Mesothelial cell of epicardium (in vitro differentiated cells): ENCODE results near the gene RAD54L. TPM values are rescaled to one million over a fixed set of nuclear protein-coding genes. Genes with fewer than 3 reads are reported as not detected.
"Not testable (repeated sequence)": the region's sequence is repeated elsewhere in the genome, so short reads cannot be mapped to it uniquely, and the experiment has no call there.

Source experiments
- DNase-seq, 2 experiments: peaks; one replicate each; pipeline ENCODE4 v3.0.0; 2021; ENCODE audit warnings: low spot score in 2 of 2; ENCODE audit not compliant: unreplicated experiment in 2 of 2
- H3K27ac Mint-ChIP-seq: 2 replicates; pipeline ENCODE4 v1.8.0; 2021; ENCODE audit warnings: mixed read lengths
- H3K27me3 Mint-ChIP-seq: 2 replicates; pipeline ENCODE4 v1.8.0; 2021; ENCODE audit warnings: low read depth, mixed read lengths
- H3K36me3 Mint-ChIP-seq: 2 replicates; pipeline ENCODE4 v1.8.0; 2021; ENCODE audit warnings: mixed read lengths
- H3K4me1 Mint-ChIP-seq: 2 replicates; pipeline ENCODE4 v1.8.0; 2021; ENCODE audit warnings: mixed read lengths
- H3K4me3 Mint-ChIP-seq: 2 replicates; pipeline ENCODE4 v1.8.0; 2021; ENCODE audit warnings: mild to moderate bottlenecking, moderate library complexity, mixed read lengths
- H3K9me3 Mint-ChIP-seq: 2 replicates; pipeline ENCODE4 v1.8.0; 2021; ENCODE audit warnings: mixed read lengths
- total RNA-seq: library from RNA; stranded (reverse); gene quantifications from 3 replicates; pipeline ENCODE4 v1.2.1, GENCODE V29; 2021
- TF ChIP-seq, protein P1 (sequence below): fragments of 200-600 bp; sonication (generic); IDR thresholded peaks from one replicate; pipeline ENCODE4 v1.5.0; 2021; ENCODE audit warnings: antibody characterized with exemption; ENCODE audit not compliant: unreplicated experiment

RAD54L gene
- total RNA-seq, 1 donor from 2014 or later, result 11.2 TPM

DNA sequence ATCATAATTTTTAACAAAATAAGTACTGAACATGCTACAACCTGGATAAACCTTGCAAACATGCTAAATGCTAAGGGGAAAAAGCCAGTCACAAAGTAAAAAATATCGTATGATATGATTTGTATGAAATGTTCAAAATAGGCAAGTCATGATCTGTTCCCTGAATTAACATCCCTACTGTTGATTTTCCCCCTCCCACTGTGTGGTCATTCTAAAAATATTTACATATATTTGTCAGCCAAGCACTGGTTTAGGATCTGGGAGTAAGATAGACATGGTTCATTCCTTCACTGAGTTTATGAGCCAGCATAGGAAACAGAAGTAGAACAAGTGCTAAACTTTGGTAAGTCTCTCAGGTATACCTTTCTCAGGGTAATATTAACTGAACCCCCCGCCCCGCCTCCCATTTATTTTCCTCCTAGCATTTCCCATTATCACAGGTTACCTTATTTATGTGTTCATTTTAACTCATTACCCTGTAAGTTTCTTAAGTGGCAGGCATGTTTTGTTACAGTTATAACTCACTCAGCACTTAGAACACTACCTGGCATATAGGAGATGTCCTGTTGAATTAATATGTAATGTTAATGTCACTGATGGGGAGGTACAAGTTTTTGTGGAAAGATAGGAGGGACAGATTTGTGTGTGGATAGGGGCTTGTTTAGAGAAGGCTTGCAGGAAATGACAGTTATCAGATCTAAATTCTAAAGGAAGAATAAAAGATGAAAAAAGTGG lies 68.3 kb downstream of the RAD54L start:
- H3K27ac Mint-ChIP-seq, result no peak overlapping the region
- peaks cover 20% of the 10 kb centered on the region for H3K36me3 Mint-ChIP-seq
- H3K9me3 Mint-ChIP-seq, result no peaks in the 10 kb centered on the region
- H3K27me3 Mint-ChIP-seq, result no peaks in the 10 kb centered on the region
- H3K4me3 Mint-ChIP-seq, result no peak overlapping the region
- TF ChIP-seq, protein P1, sequence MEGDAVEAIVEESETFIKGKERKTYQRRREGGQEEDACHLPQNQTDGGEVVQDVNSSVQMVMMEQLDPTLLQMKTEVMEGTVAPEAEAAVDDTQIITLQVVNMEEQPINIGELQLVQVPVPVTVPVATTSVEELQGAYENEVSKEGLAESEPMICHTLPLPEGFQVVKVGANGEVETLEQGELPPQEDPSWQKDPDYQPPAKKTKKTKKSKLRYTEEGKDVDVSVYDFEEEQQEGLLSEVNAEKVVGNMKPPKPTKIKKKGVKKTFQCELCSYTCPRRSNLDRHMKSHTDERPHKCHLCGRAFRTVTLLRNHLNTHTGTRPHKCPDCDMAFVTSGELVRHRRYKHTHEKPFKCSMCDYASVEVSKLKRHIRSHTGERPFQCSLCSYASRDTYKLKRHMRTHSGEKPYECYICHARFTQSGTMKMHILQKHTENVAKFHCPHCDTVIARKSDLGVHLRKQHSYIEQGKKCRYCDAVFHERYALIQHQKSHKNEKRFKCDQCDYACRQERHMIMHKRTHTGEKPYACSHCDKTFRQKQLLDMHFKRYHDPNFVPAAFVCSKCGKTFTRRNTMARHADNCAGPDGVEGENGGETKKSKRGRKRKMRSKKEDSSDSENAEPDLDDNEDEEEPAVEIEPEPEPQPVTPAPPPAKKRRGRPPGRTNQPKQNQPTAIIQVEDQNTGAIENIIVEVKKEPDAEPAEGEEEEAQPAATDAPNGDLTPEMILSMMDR, result no peak
- no peaks in the 10 kb centered on the region for H3K4me1 Mint-ChIP-seq
- DNase-seq, result no peak

DNA sequence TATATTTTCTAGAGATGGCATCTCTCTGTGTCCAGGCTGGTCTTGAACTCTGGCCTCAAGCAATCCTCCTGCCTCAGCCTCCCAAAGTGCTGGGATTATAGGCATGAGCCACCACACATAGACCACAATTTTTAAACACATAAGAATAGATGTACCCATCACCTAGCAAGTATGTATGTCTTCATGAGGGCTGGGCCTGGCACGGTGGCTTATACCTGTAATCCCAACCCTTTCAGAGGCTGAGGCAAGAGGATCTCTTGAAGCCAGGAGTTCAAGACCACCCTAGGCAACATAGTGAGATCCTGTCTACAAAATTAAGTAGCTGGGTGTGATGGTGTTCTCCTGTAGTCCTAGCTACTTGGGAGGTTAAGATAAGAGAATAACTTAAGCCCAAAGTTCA lies 69.8 kb downstream of the RAD54L start:
- H3K4me3 Mint-ChIP-seq, result no peak overlapping the region
- H3K36me3 Mint-ChIP-seq, result peaks cover 15% of the 10 kb centered on the region
- no peaks in the 10 kb centered on the region for H3K27me3 Mint-ChIP-seq
- no peak overlapping the region for H3K27ac Mint-ChIP-seq
- no peak for DNase-seq
- TF ChIP-seq, protein P1, result no peak
- H3K9me3 Mint-ChIP-seq, result no peaks in the 10 kb centered on the region
- no peaks in the 10 kb centered on the region for H3K4me1 Mint-ChIP-seq

DNA sequence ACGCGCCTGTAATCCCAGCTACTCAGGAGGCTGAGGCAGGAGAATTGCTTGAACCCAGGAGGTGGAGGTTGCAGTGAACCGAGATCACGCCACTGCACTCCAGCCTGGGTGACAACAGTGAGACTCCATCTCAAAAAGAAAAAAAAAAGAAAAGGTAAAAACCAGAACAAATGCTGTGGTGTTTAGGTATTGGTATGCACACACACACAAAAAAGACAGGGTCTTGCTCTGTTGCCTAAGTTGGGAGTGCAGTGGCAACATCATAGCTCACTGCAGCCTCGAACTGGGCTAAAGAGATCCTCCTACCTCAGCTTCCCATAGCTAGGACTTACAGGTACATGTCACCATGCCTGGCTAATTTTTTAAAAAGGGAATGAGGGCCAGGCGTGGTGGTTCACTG lies 71.7 kb downstream of the RAD54L start:
- H3K4me1 Mint-ChIP-seq, H3K27me3 Mint-ChIP-seq, H3K27ac Mint-ChIP-seq, H3K36me3 Mint-ChIP-seq, H3K9me3 Mint-ChIP-seq, DNase-seq, H3K4me3 Mint-ChIP-seq: not testable (repeated sequence)

DNA sequence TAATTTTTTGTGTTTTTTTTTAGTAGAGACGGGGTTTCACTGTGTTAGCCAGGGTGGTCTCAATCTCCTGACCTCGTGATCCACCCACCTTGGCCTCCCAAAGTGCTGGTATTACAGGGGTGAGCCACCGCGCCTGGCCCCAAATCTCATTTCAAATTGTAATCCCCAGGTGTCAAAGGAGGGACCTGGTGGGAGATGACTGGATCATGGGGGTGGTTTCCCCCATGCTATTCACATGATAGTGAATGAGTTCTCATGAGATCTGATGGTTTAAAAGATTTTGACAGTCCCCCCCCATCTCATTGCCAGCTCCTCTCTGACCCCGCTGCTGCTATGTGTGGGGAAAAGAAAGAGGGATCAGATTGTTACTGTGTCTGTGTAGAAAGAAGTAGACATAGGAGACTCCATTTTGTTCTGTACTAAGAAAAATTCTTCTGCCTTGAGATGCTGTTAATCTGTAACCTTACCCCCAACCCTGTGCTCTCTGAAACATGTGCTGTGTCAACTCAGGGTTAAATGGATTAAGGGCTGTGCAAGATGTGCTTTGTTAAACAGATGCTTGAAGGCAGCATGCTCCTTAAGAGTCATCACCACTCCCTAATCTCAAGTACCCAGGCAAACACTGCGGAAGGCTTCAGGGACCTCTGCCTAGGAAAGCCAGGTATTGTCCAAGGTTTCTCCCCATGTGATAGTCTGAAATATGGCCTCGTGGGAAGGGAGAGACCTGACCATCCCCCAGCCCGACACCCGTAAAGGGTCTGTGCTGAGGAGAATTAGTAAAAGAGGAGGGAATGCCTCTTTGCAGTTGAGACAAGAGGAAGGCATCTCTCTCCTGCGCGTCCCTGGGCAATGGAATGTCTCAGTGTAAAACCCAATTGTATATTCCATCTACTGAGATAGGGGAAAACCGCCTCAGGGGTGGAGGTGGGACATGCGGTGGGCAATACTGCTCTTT lies 72.7 kb downstream of the RAD54L start:
- H3K4me3 Mint-ChIP-seq, H3K36me3 Mint-ChIP-seq, DNase-seq, H3K9me3 Mint-ChIP-seq, H3K27ac Mint-ChIP-seq, H3K27me3 Mint-ChIP-seq, H3K4me1 Mint-ChIP-seq: not testable (repeated sequence)

DNA sequence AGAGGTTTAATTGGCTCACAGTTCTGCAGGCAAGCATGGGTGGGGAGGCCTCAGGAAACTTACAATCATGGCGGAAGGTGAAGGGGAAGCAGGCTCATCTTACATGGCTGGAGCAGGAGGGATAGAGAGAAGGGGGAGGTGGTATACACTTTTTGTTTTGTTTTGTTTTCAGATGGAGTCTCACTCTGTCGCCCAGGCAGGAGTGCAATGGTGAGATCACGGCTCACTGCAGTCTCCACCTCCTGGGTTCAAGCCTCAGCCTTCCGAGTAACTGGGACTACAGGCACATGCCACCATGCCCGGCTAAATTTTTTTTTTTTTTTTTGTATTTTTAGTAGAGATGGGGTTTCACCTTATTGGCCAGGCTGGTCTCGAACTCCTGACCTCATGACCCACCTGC lies 74.6 kb downstream of the RAD54L start:
- not testable (repeated sequence) for H3K4me1 Mint-ChIP-seq, DNase-seq, H3K27me3 Mint-ChIP-seq, H3K36me3 Mint-ChIP-seq, H3K9me3 Mint-ChIP-seq, H3K27ac Mint-ChIP-seq, H3K4me3 Mint-ChIP-seq

DNA sequence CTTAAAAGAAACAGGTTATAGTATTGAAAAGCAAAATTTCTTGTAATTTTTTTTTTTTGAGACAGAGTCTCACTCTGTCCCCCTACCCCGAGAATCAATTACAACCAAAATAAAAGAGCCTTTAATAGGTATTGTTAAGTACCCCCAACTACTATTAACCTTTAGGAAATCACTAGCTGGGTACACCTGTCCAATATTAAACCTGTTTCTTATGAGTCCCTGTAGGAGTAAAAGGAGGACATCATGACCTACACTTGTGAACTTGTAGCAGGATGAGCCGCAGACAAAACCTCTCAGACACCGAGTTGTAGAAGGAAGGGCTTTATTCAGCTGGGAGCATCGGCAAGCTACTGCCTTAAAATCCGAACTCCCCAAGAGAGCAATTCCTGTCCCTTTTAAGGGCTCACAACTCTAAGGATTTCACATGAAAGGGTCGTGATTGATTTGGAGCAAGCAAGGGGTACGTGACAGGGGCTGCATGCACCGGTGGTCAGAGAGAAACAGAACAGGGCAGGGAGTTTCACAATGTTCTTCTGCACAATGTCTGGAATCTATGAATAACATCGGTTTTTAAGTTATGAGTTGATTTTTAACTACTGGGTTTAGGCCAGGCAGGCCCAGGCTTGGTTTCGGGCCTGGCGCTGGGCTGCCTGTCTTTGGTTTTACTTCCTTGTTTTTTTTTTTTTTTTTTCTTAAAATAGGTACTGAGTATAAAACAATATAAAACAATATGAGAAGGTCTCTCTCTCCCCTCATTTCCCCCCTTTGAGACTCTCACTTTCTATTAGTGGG lies 77.9 kb downstream of the RAD54L start:
- not testable (repeated sequence) for H3K36me3 Mint-ChIP-seq, H3K27ac Mint-ChIP-seq, H3K4me3 Mint-ChIP-seq, H3K4me1 Mint-ChIP-seq, H3K9me3 Mint-ChIP-seq, DNase-seq, H3K27me3 Mint-ChIP-seq

Other genes with a start within 250 kb of the RAD54L start
- gene PIK3R3, start 115.1 kb upstream of the RAD54L start, total RNA-seq, result 36.2 to 41.3 TPM (median 39.0 TPM) in 3 replicates
- gene TSPAN1, start 72.7 kb upstream of the RAD54L start, total RNA-seq, result 0.51 to 0.63 TPM (median 0.52 TPM) in 3 replicates
- not detected in 3 replicates for gene P3R3URF, start 71.3 kb upstream of the RAD54L start, total RNA-seq
- gene POMGNT1, start 49.3 kb upstream of the RAD54L start, total RNA-seq, result 87.1 to 95.6 TPM (median 91.6 TPM) in 3 replicates
- 2.1 to 2.8 TPM (median 2.6 TPM) in 3 replicates for gene LURAP1, start 44.4 kb upstream of the RAD54L start, total RNA-seq
- gene LRRC41, start 55.9 kb downstream of the RAD54L start, total RNA-seq, result 116 to 122 TPM (median 120 TPM) in 3 replicates
- gene UQCRH, start 55.9 kb downstream of the RAD54L start, total RNA-seq, result 205 to 211 TPM (median 209 TPM) in 3 replicates
- gene NSUN4, start 93.0 kb downstream of the RAD54L start, total RNA-seq, result 21.0 to 24.2 TPM (median 23.5 TPM) in 3 replicates
- 27.4 to 35.0 TPM (median 34.8 TPM) in 3 replicates for gene FAAH, start 146.6 kb downstream of the RAD54L start, total RNA-seq
- gene DMBX1, start 242.1 kb downstream of the RAD54L start, total RNA-seq, result not detected in 3 replicates